MM.1S (cell line): ENCODE results near the gene PROSER3.
"Not testable (repeated sequence)": the region's sequence is repeated elsewhere in the genome, so short reads cannot be mapped to it uniquely, and the experiment has no call there.

Source experiments
- DNase-seq: peaks from one replicate; pipeline ENCODE4 v3.0.0-alpha.2; 2015
- H2AFZ ChIP-seq: fragments of 300-600 bp; sonication (generic); 2 replicates; pipeline ENCODE4 v1.6.0; 2016; ENCODE audit warnings: antibody characterized with exemption, low read length
- H3F3A ChIP-seq: fragments of 300-600 bp; sonication (generic); 2 replicates; pipeline ENCODE4 v1.6.1; 2016; ENCODE audit warnings: mild to moderate bottlenecking, antibody characterized with exemption, low read length, moderate library complexity, mixed read lengths; ENCODE audit not compliant: insufficient read depth
- H3K27ac ChIP-seq: fragments of 300-600 bp; sonication (generic); 2 replicates; pipeline ENCODE4 v1.5.1; 2016; ENCODE audit warnings: mild to moderate bottlenecking, low read length
- H3K27me3 ChIP-seq: fragments of 300-600 bp; sonication (generic); replicated peaks from 2 replicates; pipeline ENCODE4 v1.6.0; 2016; ENCODE audit warnings: low read length; ENCODE audit not compliant: insufficient read depth
- H3K36me3 ChIP-seq: fragments of 300-600 bp; sonication (generic); replicated peaks from 2 replicates; pipeline ENCODE4 v1.6.1; 2016; ENCODE audit warnings: mild to moderate bottlenecking, low read length, mixed read lengths; ENCODE audit not compliant: insufficient read depth
- H3K4me1 ChIP-seq: fragments of 300-600 bp; sonication (generic); 2 replicates; pipeline ENCODE4 v1.6.1; 2016; ENCODE audit warnings: low read length, mixed read lengths
- H3K4me2 ChIP-seq: fragments of 300-600 bp; sonication (generic); 2 replicates; pipeline ENCODE4 v1.6.0; 2016; ENCODE audit warnings: low read depth, low read length
- H3K4me3 ChIP-seq: fragments of 300-600 bp; sonication (generic); 2 replicates; pipeline ENCODE4 v1.5.1; 2016; ENCODE audit warnings: low read length, mixed read lengths
- H3K79me2 ChIP-seq: fragments of 300-600 bp; sonication (generic); 2 replicates; pipeline ENCODE4 v1.6.1; 2016; ENCODE audit warnings: mixed run types, low read length, mixed read lengths
- H3K9ac ChIP-seq: fragments of 300-600 bp; sonication (generic); 2 replicates; pipeline ENCODE4 v1.6.1; 2016; ENCODE audit warnings: low read length, mixed read lengths
- H3K9me2 ChIP-seq: fragments of 300-600 bp; sonication (generic); replicated peaks from 2 replicates; pipeline ENCODE4 v1.6.1; 2016; ENCODE audit warnings: mild to moderate bottlenecking, low read length, mixed read lengths; ENCODE audit not compliant: insufficient read depth
- H3K9me3 ChIP-seq: fragments of 300-600 bp; sonication (generic); replicated peaks from 2 replicates; pipeline ENCODE4 v1.6.1; 2016; ENCODE audit warnings: mild to moderate bottlenecking, low read length, mixed read lengths; ENCODE audit not compliant: insufficient read depth
- H4K20me1 ChIP-seq: fragments of 300-600 bp; sonication (generic); 2 replicates; pipeline ENCODE4 v1.6.1; 2016; ENCODE audit warnings: mild to moderate bottlenecking, low read length, moderate library complexity, mixed read lengths; ENCODE audit not compliant: insufficient read depth
- CTCF ChIP-seq: fragments of 300-600 bp; sonication (generic); IDR thresholded peaks from 2 replicates; pipeline ENCODE4 v1.5.1; 2016; ENCODE audit warnings: antibody characterized with exemption, low read length, mixed read lengths
- EZH2 ChIP-seq: fragments of 300-600 bp; sonication (generic); optimal IDR thresholded peaks from 2 replicates; pipeline ENCODE3; 2017; ENCODE audit warnings: low read depth, mild to moderate bottlenecking, antibody characterized with exemption, low read length, mixed read lengths
- EZH2phosphoT487 ChIP-seq: fragments of 300-600 bp; sonication (generic); IDR thresholded peaks from 2 replicates; pipeline ENCODE4 v1.6.1; 2018; ENCODE audit warnings: antibody characterized with exemption, low read length

PROSER3 gene

DNA sequence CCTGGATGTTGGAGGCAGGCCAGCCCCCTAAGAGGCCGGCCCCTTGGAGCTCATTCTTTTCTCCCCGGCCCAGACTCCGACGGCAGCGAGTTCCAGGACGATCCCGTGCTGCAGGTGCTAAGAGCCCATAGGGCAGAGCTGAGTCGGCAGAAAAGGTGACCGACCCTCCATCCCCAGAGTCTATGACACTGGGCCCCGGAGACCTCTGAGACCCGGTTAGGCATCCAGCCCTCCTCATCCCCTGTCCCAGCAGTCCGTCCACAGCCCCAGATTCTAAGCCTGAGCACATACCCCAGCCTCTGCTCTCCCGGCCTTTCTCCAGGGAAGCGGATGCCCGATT lies 10.1 kb downstream of the PROSER3 start:
- Histone ChIP-seq H3K27me3 (no peaks in the 10 kb centered on the region), H3K27ac (no peak overlapping the region), H3K36me3 (no peaks in the 10 kb centered on the region), H3K79me2 (no peaks in the 10 kb centered on the region), H3K4me2 (no peak overlapping the region), H3K9me2 (no peaks in the 10 kb centered on the region), H3K9me3 (no peaks in the 10 kb centered on the region), H3K4me3 (no peak overlapping the region), H3F3A (no peaks in the 10 kb centered on the region), H4K20me1 (no peaks in the 10 kb centered on the region), H3K4me1 (no peaks in the 10 kb centered on the region), H2AFZ (no peak overlapping the region), H3K9ac (no peak overlapping the region)
- TF ChIP-seq EZH2phosphoT487 = no peak
- TF ChIP-seq EZH2 = no peak
- no peak for TF ChIP-seq CTCF
- no peak for DNase-seq

DNA sequence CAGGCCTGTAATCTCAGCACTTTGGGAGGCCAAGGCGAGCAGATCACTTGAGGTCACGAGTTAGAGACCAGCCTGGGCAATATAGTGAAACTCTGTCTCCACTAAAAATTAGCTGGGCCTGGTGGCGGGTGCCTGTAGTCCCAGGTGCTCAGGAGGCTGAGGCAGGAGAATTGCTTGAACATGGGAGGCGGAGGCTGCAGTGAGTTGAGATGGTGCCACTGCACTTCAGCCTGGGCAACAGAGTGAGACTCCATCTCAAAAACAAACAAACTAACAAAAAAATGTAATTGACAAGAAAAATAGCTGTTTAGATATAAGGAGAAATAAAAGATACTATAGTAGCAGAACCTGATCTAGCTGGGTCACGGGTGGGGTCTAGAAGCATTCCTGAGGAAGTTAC lies 14.4 kb downstream of the PROSER3 start:
- H3K9me3 ChIP-seq, H3K36me3 ChIP-seq, H3K9me2 ChIP-seq, H3K9ac ChIP-seq, H3K4me3 ChIP-seq, H3K27me3 ChIP-seq, H3K4me2 ChIP-seq, DNase-seq, H3F3A ChIP-seq, H4K20me1 ChIP-seq, H3K27ac ChIP-seq, H2AFZ ChIP-seq: not testable (repeated sequence)
- Histone ChIP-seq H3K79me2 (peaks cover 13% of the 10 kb centered on the region), H3K4me1 (peaks cover 12% of the 10 kb centered on the region)

- Histone ChIP-seq H3F3A (no peaks in the 10 kb centered on the region), H3K4me1 (peaks cover 12% of the 10 kb centered on the region), H3K79me2 (peaks cover 13% of the 10 kb centered on the region), H3K9me3 (no peaks in the 10 kb centered on the region), H3K9me2 (no peaks in the 10 kb centered on the region), H3K4me3 (no peak overlapping the region), H2AFZ (no peak overlapping the region), H4K20me1 (no peaks in the 10 kb centered on the region), H3K9ac (no peak overlapping the region), H3K27ac (no peak overlapping the region), H3K36me3 (no peaks in the 10 kb centered on the region), H3K27me3 (no peaks in the 10 kb centered on the region), H3K4me2 (no peak overlapping the region)
- no peak for DNase-seq
- TF ChIP-seq CTCF (no peak), EZH2 (no peak), EZH2phosphoT487 (no peak)
These were observed 15.2 kb downstream of the PROSER3 start for GRCh38 chr19:35773020-35773806.

DNA sequence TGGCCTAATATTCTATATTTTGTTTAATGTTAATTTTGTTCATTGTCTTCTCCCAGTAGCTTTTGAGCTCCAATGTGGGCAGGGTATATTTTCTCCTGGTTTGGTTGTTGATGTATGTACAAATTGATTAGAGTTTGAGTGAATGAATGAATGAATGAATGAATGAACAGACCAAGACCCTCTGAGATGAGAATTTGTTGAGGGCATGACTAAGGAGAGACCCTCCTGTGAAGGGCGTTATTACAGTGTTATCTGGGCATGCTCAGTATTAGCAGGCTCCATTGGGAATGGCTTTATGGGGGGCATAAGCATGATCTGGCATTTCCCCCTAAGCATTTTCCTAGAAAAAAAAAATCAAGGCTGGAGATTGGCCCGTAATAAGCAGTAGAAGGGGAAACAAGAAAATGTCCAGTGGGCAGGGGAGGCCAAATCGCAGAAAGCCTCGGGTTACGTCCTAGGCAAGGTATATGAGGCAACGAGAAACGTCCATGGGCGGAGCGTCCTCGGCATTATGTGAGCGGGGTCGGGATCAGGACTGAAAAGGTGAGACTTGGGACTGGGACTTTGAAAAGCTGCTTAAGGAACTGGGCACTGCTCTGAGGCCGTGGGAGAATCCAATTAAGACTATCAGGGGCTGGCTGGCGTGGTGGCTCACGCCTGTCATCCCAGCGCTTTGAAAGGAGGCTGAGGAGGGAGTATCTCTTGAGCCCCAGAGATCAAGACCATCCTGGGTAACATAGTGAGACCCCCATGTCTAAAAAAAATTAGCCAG lies 16.5 kb downstream of the PROSER3 start:
- Histone ChIP-seq H3K4me3 (peak overlapping the region; percentile 56), H3K9me3 (no peaks in the 10 kb centered on the region), H3K27ac (no peak overlapping the region), H3K9me2 (no peaks in the 10 kb centered on the region), H3K4me1 (peaks cover 12% of the 10 kb centered on the region), H3K36me3 (no peaks in the 10 kb centered on the region), H3K9ac (no peak overlapping the region), H3K27me3 (no peaks in the 10 kb centered on the region), H3F3A (no peaks in the 10 kb centered on the region), H3K79me2 (peaks cover 13% of the 10 kb centered on the region), H2AFZ (peak overlapping the region; percentile 49), H3K4me2 (peak overlapping the region; percentile 63; the same call in 1 of the 2 replicates), H4K20me1 (no peaks in the 10 kb centered on the region)
- TF ChIP-seq CTCF (no peak), EZH2 (no peak), EZH2phosphoT487 (no peak)
- DNase-seq = no peak
